Thoracic aorta (tissue), 2 donors: ENCODE data around the gene ZNF28. TPM values are rescaled to one million over a fixed set of nuclear protein-coding genes. Genes with fewer than 3 reads are reported as not detected.

Experiments used
- ATAC-seq: fragments of 150-250 bp; one replicate; pipeline ENCODE4 v1.8.0; 2017; ENCODE audit warnings: low read depth; ENCODE audit not compliant: insufficient number of reproducible peaks, low FRiP score
- DNase-seq: peaks from one replicate; pipeline ENCODE4 v3.0.0-alpha.2; 2020; ENCODE audit warnings: low spot score
- H3K27ac ChIP-seq, 2 donors: fragments of 200-600 bp; sonication (generic); 1 replicate in 1 of 2; 2 replicates in 1 of 2; pipeline ENCODE4 v1.5.1; 2016; ENCODE audit warnings: mild to moderate bottlenecking in 2 of 2, moderate library complexity in 2 of 2
- H3K27me3 ChIP-seq: fragments of 200-600 bp; sonication (generic); replicated peaks from 2 replicates; pipeline ENCODE4 v1.6.0; 2016; ENCODE audit warnings: mild to moderate bottlenecking; ENCODE audit not compliant: insufficient read depth
- H3K36me3 ChIP-seq: fragments of 200-600 bp; sonication (generic); one replicate; pipeline ENCODE4 v1.5.1; 2016
- H3K4me1 ChIP-seq, 2 donors: fragments of 200-600 bp; sonication (generic); 1 replicate in 1 of 2; 2 replicates in 1 of 2; pipeline versions ENCODE4 v1.5.1 to v1.6.0; 2016; ENCODE audit warnings: low read depth in 2 of 2, mild to moderate bottlenecking in 1 of 2; ENCODE audit not compliant: control insufficient read depth in 1 of 2
- H3K4me3 ChIP-seq: fragments of 200-600 bp; sonication (generic); 2 replicates; pipeline ENCODE4 v1.5.1; 2016; ENCODE audit warnings: mild to moderate bottlenecking
- H3K9me3 ChIP-seq: fragments of 200-600 bp; sonication (generic); 2 replicates; pipeline ENCODE4 v1.5.1; 2016
- total RNA-seq, 2 donors: library from RNA; depleted of rRNA; stranded (reverse); fragments of >200 nt; gene quantifications; one replicate each; pipeline versions ENCODE4 v1.1.0 to v1.2.3, GENCODE V29; 2016
- TF ChIP-seq, protein P1 (sequence below): fragments of 200-600 bp; sonication (generic); IDR thresholded peaks from one replicate; pipeline ENCODE4 v1.5.1; 2019; ENCODE audit warnings: antibody characterized with exemption

ZNF28 gene
- total RNA-seq, 2 donors from 2014 or later: 6.0 to 11.9 TPM

DNA sequence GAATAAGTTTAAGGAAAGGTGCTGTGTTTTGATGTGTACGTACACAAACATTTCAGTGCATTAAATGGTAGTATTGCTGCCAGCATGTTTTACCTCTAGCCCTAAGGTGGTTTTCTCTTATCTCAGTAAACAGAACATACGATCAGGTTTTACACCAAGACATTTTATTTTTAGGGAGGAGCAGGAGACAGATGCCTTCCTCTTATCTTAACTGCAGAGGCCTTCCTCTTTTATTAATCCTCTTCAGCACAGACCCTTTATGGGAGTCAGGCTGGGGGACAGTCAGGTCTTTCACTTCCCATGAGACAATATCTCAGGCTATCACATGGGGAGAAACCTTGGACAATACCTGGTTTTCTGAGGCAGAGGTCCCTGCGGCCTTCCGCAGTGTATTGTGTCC is 71.7 kb downstream of the ZNF28 start:
- H3K36me3 ChIP-seq: no peaks in the 10 kb centered on the region
- TF ChIP-seq, protein P1, sequence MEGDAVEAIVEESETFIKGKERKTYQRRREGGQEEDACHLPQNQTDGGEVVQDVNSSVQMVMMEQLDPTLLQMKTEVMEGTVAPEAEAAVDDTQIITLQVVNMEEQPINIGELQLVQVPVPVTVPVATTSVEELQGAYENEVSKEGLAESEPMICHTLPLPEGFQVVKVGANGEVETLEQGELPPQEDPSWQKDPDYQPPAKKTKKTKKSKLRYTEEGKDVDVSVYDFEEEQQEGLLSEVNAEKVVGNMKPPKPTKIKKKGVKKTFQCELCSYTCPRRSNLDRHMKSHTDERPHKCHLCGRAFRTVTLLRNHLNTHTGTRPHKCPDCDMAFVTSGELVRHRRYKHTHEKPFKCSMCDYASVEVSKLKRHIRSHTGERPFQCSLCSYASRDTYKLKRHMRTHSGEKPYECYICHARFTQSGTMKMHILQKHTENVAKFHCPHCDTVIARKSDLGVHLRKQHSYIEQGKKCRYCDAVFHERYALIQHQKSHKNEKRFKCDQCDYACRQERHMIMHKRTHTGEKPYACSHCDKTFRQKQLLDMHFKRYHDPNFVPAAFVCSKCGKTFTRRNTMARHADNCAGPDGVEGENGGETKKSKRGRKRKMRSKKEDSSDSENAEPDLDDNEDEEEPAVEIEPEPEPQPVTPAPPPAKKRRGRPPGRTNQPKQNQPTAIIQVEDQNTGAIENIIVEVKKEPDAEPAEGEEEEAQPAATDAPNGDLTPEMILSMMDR: no peak
- ATAC-seq (no peak), DNase-seq (no peak)
- no peak overlapping the region for H3K27ac ChIP-seq
- H3K9me3 ChIP-seq: no peaks in the 10 kb centered on the region
- H3K27me3 ChIP-seq: no peaks in the 10 kb centered on the region
- peaks cover 0 to 6% of the 10 kb centered on the region in 2 donors for H3K4me1 ChIP-seq
- no peak overlapping the region for H3K4me3 ChIP-seq

- no peaks in the 10 kb centered on the region for H3K27me3 ChIP-seq
- H3K9me3 ChIP-seq: no peaks in the 10 kb centered on the region
- ATAC-seq (no peak), DNase-seq (no peak)
- peaks cover 0 to 6% of the 10 kb centered on the region in 2 donors for H3K4me1 ChIP-seq
- H3K4me3 ChIP-seq: no peak overlapping the region
- no peak overlapping the region for H3K27ac ChIP-seq
- H3K36me3 ChIP-seq: no peaks in the 10 kb centered on the region
- TF ChIP-seq, protein P1: peak; percentile 52
Observed at GRCh38 chr19:52748336-52748950, 73.0 kb downstream of the ZNF28 start.

Other genes starting within 250 kb of the ZNF28 start
- gene ZNF83, start 183.3 kb downstream of the ZNF28 start, total RNA-seq: 100 to 1,000 TPM in 1 of 2 donors, 10 to 100 TPM in 1; 70.0 to 143 TPM
- 10 to 100 TPM; 26.3 to 30.0 TPM for gene ZNF611, start 86.6 kb downstream of the ZNF28 start, total RNA-seq
- 10 to 100 TPM; 10.4 to 15.2 TPM for gene ZNF600, start 34.8 kb downstream of the ZNF28 start, total RNA-seq
- gene ZNF468, start 36.0 kb upstream of the ZNF28 start, total RNA-seq: 10 to 100 TPM in 1 of 2 donors, 1 to 10 TPM in 1; 7.3 to 18.2 TPM
- gene ZNF320, start 76.0 kb upstream of the ZNF28 start, total RNA-seq: 10 to 100 TPM; 18.3 to 26.1 TPM
- 1 to 10 TPM; 1.4 to 2.6 TPM for gene ZNF888, start 101.8 kb upstream of the ZNF28 start, total RNA-seq
- gene ZNF816, start 141.2 kb upstream of the ZNF28 start, total RNA-seq: 10 to 100 TPM in 1 of 2 donors, 1 to 10 TPM in 1; 6.5 to 13.7 TPM
- gene ERVV-1, start 192.3 kb upstream of the ZNF28 start, total RNA-seq: not detected
- not detected for gene ERVV-2, start 223.1 kb upstream of the ZNF28 start, total RNA-seq